Activated CD4-positive, alpha-beta T cell treated with anti-CD3 and anti-CD28 coated beads, Interleukin-10, Interleukin-2, amounts not matched to agents 100 ng/mL and 50 ng/mL, durations not matched to agents 16 hours and 8 hours (primary cell): ENCODE measurements around the gene FAU.
A peak's percentile ranks its signal among the peaks of the same experiment; 100 is the strongest.
"Not testable (repeated sequence)": the region's sequence is repeated elsewhere in the genome, so short reads cannot be mapped to it uniquely, and the experiment has no call there.

Experiments used
- DNase-seq: peaks from one replicate; pipeline ENCODE4 v3.0.0-alpha.2; 2020

The FAU gene

DNA sequence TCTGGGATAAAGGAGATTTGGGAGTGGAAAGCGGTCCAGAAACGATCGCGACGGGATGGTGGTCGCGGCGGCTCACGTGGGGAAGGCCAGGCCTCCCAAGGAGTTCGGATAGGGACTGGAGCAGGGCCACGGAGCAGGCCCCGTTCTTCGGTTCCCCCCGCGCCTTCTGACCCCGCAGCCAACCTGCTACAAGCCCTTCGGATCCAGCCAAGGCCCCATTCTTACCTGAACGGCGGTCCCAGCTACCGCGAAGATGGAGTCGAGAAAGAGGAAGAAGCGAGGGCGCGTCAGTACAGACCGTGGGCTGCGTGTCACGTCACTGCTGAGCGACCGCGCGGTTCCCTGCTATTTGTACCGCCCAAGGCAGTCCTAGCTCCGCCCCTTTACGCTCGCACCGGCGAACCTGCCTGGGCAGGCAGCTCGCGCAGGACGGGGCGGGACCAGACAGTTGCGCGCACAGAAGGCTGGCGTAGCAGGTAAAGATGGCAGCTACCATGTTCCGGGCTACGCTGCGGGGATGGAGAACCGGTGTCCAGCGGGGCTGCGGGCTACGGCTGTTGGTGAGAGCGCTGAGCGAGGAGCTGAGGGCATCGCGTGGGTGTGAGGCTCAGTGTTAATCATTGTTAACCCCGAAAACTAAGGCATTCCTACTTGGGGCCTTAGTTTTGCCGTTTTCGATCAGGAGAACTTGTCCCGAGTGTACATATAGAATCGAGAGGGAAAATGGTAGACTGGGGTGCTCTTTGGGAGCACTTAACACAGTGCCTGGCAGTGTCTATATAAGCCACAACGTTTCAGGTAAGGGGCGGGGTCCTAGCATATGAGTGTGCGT, at the start of gene FAU, which contains the start of gene MRPL49:
TSS of gene FAU (minus strand) at position 270 of the 832 bp plus-strand sequence. CDS start 321 bp downstream, outside the sequence.
TSS of gene MRPL49 (plus strand) at position 457 of the 832 bp plus-strand sequence. CDS start at position 483, 26 bp downstream.
- DNase-seq, result peak; percentile 99

DNA sequence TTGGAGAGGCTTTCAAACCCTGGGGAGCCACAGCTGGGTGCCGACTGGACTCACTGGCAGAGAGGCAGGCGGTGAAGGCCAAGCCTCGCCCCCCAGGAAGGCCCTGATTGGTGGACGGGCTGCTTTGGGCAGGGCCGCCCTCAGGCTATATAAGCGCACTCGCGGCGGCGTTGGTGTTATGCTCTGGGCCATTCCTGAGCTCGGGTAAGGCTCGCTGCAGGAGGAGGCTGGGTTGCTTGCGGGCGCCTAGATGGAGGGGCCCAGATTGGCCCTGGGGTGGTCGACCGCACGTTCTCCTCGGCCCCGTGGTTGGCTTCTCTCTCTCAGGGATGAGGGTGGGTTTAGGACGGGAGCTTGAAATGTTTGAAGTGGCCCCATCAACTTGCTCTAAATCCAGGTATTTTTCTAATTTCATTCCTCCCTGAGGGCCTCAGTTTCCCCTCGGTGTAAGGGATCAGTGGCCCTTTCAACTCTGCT, 48.2 kb upstream of the FAU start, which contains the start of gene SPDYC:
TSS of gene SPDYC (plus strand) at position 176 of the 477 bp plus-strand sequence. CDS start 1,125 bp downstream, outside the sequence.
- no peak for DNase-seq

DNA sequence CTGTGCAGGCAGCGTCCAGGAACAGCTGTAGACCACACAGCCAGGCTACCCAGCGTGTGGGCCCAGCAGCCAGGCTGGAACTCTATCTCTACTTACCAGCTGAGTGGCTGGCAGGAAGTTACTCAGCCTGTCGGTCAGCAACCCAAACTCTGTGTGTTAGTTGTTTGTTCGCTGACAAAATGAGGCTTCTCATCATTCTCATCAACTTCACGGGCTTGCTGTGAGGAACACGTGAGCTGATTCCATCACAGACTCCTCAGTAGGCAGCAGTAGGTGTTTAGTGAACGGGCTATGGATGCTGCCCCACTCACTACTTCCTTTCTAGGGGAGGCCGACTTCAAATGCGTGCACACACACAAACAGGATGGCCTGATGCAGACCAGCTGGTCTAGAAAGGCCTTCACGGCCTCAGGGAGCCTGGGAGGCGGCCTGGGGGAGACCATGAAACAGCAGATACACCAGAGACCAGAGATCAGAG, 47.3 kb upstream of the FAU start:
- DNase-seq, result no peak

DNA sequence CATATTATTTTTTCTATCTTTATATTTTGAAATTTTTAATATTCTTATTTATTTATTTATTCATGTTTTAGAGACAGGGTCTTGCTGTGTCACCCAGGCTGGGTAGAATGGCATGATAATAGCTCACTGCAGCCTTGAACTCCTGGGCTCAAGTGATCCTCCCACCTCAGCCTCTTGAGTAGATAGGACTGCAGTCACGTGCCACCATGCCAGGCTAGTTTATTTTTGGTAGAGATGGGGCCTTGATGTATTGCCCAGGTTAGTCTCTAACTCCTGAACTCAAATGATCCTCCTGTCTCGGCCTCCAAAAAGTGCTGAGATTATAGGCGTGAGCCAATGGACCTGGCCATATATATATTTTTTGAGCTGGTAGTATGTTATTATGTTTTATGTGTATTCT, 45.7 kb upstream of the FAU start:
- DNase-seq, result no peak

DNA sequence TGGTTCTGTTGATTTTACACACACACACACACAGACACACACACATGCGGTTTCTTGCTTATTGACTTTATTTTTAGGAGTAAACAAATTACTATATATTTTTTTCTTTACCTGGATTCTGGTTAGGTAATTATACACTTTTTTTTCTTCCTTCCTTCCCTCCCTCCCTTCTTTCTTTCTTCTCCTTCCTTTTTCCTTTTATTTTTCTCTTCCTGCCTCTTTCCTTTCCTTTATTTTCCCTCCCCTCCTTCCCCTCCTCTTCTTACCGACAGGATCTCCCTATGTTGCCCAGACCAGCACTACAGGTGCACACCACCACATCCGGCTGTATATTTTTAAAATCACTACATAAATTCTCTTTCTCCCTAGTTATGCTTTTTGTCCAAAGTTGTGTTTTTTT, 45.0 kb upstream of the FAU start:
- no peak for DNase-seq

DNA sequence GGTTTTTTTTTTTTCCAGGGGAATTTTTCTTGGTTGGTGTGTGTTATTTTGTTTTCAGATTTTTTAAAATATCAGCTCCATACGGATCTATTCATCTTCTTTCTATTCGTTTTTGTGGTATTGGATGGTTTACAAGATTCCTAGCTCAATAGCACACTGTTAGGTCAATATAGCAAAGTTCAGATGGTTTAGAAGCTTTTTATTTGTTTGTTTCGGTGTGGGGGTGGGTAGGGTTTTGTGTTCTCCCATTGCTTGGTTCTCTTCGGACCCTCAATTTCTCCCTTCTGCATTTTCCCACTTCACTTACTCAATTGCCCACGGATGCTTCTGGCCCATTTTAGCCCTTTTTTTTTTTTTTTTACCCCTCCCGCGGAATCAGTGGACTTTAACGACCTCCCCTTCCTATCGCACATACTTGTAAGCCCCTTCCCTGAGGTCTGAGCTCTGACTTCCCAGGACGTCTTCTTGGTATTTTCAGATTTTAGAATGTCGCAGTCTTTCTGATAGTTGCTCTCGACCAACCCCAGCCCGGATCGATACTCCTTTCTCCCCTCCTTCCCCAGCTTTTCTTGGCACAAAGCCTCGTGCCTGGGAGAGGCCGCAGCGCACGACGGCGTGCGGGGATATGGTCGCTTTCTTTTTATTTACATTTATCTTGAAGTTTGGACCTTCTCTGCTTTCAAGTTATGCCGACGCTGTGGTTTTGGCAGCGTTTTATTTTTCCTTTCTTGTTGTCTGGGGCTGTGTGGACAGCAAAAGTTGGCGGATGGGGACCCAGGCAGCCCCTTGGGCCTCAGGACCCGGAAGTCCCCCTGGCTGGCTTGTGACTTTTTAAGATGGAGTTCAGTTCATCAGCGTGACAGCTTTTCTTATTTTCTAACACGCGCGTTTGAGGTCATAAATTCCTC, 43.7 kb upstream of the FAU start:
- DNase-seq, result no peak

DNA sequence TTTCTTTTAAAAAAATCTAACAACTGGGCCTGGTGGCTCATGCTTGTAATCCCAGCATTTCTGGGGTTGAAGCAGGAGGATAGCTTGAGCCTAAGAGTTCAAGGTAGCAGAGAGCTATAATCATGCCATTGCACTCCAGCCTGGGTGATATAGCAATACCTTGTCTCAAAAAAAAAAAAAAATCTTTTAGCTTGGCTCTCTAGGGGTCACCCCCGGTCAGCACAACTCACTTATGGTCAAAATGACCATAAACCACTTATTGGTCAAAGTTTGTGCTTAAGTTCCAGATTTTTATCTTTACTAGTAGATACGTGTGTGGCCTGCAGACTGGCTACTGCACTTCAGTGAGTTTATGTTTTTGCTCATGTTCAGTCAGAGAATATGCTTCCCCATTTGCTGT, 41.8 kb upstream of the FAU start:
- no peak for DNase-seq

DNA sequence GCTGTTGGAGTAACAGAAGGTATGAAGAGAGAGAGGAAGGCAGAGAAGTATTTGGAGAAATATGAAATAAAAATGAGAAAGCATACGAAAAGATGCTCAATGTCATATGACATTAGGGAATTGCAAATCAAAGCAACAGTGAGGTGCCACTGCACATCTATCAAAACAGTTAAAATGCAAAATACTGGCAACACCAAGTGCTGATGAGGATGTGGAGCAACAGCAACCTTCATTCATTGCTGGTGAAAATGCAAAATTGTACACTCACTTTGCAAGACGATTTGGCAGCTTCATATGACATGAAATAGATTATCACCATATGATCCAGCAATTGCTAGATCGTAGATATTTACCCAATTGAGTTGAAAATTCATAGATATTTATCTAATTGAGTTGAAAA, 38.7 kb upstream of the FAU start:
- DNase-seq, result no peak

DNA sequence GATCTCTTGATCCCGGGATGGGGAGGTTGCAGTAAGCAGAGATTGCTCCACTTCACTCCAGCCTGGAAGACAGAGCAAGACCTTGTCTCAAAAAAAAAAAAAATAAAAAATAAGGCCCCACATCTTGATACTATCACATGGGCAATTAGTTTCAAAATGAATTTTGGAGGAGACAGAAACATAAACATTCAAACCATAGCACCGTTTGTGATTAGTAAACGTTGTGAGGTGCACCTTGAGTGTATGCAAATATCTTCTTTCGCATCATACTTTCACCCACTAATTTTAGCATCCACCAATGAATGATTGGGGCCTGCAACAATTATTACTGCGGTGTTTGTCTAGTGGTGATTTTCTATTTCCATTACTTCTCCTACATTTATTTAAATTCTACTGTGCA, 37.1 kb upstream of the FAU start:
- no peak for DNase-seq

DNA sequence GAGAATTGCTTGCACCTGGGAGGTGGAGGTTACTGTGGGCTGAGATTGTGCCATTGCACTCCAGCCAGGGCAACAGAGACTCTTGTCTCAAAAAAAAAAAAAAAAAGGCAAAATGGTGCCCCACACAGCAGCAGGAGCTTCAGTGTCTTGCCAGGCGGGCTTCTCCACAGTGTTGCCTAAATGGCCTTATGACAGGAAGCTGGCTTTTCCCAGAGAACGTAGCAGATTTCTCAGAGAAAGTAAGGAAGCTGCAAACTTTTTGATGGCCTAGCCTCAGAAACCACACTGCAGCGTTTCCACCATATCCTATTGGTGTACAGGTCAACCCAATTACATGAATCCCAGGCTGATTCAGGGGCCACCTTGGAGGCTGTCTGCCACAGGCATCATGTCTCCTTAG, 35.4 kb upstream of the FAU start:
- DNase-seq, result no peak

DNA sequence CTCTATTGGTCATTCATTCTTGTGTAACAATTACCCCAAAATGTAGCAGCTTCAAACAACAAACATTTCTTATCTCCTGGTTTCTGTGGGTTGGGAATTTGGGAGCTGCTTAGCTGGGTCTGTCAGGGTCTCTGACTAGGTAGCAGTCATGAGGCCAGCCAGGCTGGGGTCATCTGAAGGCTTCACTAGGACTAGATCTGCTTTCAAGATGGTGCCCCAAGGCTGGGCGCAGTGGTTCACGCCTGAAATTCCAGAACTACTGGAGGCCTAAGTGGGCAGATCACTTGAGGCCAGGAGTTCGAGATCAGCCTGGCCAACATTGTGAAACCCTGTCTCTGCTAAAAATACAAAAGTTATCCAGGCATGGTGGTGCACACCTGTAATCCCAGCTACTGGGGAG, 35.0 kb upstream of the FAU start:
- no peak for DNase-seq

DNA sequence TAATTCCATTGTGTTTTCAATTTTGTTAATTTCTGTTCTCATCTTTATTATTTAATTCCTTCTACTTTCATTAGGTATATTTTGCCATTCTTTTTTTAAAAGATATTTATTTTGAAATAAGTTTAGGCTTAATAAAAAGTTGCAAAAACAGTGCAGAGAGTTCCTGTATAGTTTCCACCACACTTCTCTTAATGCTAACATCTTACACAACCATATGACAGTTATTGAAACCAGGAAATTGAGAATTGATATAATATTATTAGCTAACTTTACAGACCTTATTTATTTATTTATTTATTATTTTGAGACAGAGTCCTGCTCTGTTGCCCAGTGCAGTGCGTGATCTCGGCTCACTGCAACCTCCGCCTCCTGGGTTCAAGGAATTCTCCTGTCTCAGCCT, 34.3 kb upstream of the FAU start:
- DNase-seq, result no peak

DNA sequence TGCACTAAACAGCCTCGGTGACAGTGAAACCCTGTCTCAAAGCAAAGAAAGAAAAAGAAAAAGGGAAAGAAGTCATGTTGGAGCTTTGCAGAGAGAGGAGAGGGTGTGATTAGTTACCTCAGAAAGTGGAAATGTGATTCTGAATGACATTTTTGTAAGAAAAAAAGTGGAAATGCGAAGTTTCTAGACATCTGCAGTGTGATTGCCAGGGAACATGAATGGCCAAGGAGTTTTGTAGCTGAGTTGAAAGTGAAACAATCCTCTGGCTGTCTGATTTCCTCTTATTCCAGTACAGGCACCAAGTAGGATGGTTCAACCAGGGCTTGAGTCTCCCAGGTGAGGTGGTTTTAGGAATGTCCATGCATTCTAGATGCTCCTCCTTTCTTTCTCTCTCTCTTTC, 30.2 kb upstream of the FAU start:
- DNase-seq, result no peak

DNA sequence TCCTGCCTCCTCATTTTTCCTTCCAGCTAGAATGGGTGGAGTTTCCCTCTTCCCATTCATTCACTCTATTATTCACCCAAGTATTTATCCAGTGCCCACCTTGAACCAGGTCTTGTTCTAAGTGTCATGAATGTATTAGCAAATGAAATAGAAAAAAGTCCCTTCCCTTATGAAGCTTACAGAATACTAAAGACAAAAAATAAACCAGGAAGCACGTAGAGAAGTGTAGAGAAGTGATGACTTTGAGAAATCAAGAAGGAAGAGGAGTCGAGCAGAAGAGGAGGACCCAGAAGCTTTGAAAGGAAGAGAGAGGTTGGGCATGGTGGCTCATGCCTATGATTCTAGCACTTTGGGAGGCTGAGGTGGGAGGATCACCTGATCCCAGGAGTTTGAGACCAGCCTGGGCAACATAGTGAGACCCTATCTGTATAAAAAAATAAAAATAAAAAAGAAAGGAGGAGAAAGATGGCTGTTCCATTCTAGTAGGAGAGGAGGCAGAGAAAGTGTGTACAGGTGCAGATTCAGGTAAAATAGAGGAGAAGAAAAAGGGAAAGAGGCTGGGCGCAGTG, 29.5 kb upstream of the FAU start:
- DNase-seq, result no peak

DNA sequence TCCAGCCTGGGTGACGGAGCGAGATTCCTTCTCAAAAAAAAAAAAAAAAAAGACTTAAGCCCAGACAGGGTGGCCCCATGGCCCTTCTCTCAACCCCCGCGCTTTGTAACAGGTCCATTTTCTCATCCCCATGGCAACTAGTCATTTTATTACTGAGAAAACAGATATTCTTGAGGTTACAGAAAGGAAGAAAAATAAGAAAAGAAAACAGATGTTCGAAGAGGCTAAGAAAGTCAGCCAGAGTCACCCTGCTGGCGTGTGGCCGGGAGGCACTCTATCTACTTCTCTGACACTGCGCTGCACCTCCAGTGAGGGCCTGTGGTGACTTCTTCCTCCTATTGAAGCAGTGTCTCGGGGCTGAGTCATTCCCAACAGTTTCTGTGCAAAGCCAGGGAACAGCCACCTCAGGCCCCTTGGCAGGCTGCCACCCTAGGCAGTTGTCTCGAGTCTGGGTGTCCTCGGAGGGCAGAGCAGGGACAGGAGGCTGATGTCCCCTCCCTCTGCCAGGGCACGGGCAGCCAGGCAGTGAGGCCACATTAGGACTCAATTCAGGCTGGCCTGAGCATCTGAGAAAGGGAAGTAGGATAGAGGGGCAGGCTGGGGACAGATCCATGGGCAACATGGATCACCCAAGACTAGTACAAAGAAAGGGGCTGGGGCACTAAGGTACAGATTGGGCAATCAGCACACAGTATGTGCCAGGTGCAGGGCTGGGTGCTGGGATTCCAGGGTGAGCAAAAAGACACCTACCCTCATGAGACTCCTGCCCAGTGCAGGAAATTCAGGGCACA, 28.8 kb upstream of the FAU start:
- peak; percentile 43 for DNase-seq

DNA sequence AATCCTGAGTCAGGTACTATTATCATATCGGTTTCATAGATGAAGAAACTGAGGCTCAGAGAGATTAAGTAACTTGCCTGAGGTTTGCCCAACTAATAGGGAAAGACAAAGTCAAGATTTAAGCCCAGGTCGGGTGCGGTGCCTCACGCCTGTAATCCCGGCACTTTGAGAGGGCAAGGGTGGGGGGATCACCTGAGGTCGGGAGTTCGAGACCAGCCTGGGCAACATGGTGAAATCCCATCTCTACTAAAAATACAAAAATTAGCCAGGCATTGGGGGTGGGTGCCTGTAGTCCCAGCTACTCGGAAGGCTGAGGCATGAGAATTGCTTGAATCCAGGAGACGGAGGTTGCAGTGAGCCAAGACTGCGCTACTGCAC, 28.2 kb upstream of the FAU start:
- DNase-seq, result not testable (repeated sequence)

DNA sequence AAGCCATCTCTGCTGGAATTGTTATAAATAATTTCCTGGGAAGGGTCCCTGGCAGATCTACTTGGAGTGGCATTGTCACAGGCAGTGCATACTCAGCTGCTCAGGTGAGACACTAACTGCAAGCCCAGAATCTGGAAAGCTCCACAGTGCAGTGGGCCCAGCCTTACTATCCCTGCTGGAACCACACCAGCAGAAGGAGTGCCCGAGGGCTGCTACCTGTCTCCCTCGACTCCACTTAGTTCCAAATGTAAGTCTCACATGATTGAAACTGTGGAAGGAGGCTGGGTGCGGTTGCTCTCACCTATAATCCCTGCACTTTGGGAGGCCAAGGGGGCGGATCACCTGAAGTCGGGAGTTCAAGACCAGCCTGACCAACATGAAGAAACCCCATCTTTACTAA, 26.7 kb upstream of the FAU start:
- no peak for DNase-seq

DNA sequence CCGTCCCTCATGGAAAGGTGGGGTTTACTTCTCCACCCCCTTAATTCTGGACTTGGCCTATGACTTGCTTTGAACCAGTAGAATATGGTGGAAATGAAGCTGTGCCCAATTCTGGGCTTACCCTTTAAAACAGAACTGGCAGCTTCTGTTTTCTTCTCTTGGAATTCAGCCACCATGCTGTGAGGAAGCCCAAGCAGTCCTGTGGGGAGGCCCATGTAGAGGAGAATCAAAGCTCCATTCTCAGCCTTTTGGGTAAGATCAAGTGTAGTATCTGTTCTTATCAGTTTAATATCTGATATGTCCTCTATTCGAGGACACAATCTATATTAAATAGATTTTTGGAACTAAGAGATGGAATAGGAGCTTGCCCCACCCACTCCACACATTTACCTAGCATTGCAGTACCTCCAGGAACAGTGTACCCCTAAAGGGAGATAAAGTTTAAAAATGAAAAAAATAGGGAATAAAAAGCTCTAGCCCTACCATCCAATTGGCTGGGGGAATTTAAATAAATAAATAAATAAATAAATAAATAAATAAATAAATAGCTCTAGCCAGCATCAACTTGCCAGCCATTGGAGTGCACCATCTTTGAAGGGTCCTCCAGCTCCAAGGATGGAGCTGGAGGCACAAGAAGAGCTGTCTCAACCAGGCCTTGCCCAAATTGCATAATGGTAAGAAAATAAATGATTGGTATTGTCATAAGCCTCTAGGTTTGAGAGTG, 25.6 kb upstream of the FAU start:
- no peak for DNase-seq

DNA sequence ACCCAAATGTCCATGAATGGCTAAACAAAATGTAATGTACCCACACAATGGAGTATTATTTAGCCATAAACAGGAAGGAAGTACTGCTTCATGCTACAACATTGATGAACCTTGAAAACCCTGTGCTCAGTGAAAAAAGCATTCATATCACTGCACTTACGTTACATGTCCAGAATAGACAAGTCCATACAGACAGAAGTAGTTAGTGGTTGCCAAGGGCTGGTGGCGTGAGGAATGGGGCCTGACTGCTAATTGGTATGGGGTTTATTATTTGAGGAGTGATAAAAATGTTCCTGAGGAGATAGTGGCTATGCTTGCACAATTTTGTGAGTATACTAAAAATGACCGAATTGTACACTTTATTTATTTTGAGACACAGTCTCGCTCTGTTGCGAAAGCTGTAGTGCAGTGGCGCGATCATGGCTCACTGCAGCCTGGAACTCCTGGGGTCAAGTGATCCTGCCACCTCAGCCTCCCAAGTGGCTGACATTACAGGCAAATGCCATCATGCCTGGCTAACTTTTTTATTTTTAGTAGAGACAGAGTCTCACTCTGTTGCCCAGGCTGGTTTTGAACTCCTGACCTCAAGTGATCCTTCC, 20.1 kb upstream of the FAU start:
- DNase-seq, result no peak

DNA sequence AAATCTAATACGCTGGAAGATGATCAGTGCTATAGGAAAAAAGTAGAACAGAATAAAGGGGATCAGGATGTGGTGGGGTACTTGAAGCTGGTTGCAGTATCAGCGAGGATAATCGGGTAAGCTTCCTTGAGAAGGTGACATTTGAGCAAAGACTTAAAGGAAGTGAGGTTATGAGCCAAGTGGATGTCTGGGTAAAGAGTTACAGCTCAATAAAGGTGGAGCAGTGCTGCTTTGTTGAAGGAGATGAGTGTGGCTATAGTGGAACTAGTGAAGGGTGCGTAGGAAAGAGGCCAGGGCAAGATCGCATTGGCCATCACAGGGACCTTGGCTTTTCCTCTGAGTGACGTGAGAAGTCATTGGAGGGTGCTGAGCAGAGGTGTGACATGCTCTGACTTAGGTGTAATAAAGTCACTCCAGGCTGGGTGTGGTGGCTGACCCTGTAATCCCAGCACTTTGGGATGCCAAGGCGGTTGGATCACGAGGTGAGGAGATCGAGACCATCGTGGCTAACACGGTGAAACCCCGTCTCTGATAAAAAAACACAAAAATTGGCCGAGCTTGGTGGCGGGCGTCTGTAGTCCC, 14.7 kb upstream of the FAU start:
- no peak for DNase-seq

DNA sequence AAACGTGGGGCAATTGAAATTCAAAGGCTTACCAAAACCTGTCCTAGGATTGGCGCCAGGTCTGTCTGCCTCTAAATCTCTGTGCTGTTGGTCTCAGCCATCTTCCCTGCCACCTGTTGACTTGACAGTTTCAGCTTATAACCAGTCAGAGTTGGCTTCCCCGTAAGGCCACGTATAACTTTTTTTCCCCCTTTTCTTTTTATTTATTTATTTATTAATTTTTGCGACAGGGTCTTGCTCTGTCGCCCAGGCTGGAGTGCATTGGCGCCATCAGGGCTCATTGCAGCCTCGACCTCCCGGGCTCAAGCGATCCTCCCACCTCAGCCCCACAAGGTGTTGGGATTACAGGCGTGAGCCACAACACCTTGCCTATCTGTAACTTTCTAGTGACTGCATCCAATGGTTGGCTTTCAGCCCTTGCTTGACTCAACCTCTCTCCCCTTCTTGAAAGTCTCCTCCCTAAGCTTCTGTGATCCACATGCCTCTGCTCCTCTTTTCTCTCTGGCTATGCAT, 13.8 kb upstream of the FAU start:
- DNase-seq, result no peak
